Endothelial cell of umbilical vein (primary cell): ENCODE data around the gene CEP78. TPM values are rescaled to one million over a fixed set of nuclear protein-coding genes. Genes with fewer than 3 reads are reported as not detected.

Experiments
- BruUV-seq: library from RNA; stranded (reverse); fragments of 400-500 nt; replicated peaks from 2 replicates; lab custom pipeline; 2021; lab: Mats Ljungman, UMichigan
- CTCF ChIA-PET: fragments of 300-600, 350-600 bp; sonication (Branson Sonifier 250); formaldehyde crosslinking; loops from one replicate; lab custom pipeline; 2021; ENCODE audit warnings: antibody characterized with exemption, inconsistent platforms; lab: Charles Lee
- POLR2A ChIA-PET: fragments of 300-600, 350-600 bp; sonication (Branson Sonifier 250); formaldehyde crosslinking; loops from one replicate; lab custom pipeline; 2021; ENCODE audit warnings: antibody characterized with exemption, inconsistent platforms; lab: Charles Lee
- DNase-seq: peaks from one replicate; pipeline ENCODE4 v3.0.0-alpha.2; 2011; ENCODE audit warnings: low read depth, low spot score
- FAIRE-seq: peaks from 2 replicates; lab custom pipeline; 2011; peaks lifted over from hg19 to GRCh38; lab: Jason Lieb, UNC
- H2AFZ ChIP-seq: 2 replicates; pipeline ENCODE4 v1.6.0; 2012; ENCODE audit warnings: low read depth, low read length, control low read depth, inconsistent platforms
- H3K27ac ChIP-seq: 2 replicates; pipeline ENCODE4 v1.5.1; 2011; ENCODE audit warnings: low read depth, mild to moderate bottlenecking, control low read depth, low read length, moderate library complexity; ENCODE audit not compliant: insufficient read depth
- H3K27me3 ChIP-seq, 2 experiments: 2 replicates each; pipeline versions ENCODE4 v1.6.0 to v1.6.1; 2011; ENCODE audit warnings: low read length in 2 of 2, mixed read lengths in 1 of 2; ENCODE audit not compliant: control insufficient read depth in 2 of 2, insufficient read depth in 2 of 2
- H3K36me3 ChIP-seq, 2 experiments: 2 replicates in 1 of 2; 3 replicates in 1 of 2; pipeline ENCODE4 v1.5.1; 2011; ENCODE audit warnings: low read length in 2 of 2, mild to moderate bottlenecking in 1 of 2, moderate library complexity in 1 of 2; ENCODE audit not compliant: control insufficient read depth in 2 of 2, insufficient read depth in 2 of 2; ENCODE audit errors: extremely low read depth in 1 of 2
- H3K4me1 ChIP-seq: 3 replicates; pipeline ENCODE4 v1.5.1; 2011; ENCODE audit warnings: mild to moderate bottlenecking, low read length; ENCODE audit not compliant: control insufficient read depth, insufficient read depth; ENCODE audit errors: extremely low read depth
- H3K4me2 ChIP-seq: 2 replicates; pipeline ENCODE4 v1.6.1; 2011; ENCODE audit warnings: low read length, control low read depth, mixed read lengths; ENCODE audit not compliant: insufficient read depth
- H3K4me3 ChIP-seq, 3 experiments: fragments of 200-600 bp in 1 of 3; sonication (generic), shearing (Covaris generic) in 1 of 3; replicated peaks in 1 of 3; 2 replicates each; pipeline ENCODE4 v1.5.1; 2011 to 2016; ENCODE audit warnings: control low read depth in 3 of 3, low read length in 3 of 3, mild to moderate bottlenecking in 2 of 3, inconsistent platforms in 1 of 3, low read depth in 1 of 3, moderate library complexity in 1 of 3; ENCODE audit not compliant: insufficient read depth in 1 of 3
- H3K79me2 ChIP-seq: 2 replicates; pipeline ENCODE4 v1.6.0; 2012; ENCODE audit warnings: low read length, inconsistent platforms; ENCODE audit not compliant: control insufficient read depth, insufficient read depth
- H3K9ac ChIP-seq: replicated peaks from 2 replicates; pipeline ENCODE3; 2011; ENCODE audit warnings: low read length, control low read depth; ENCODE audit not compliant: insufficient read depth; ENCODE audit errors: extremely low read depth
- H3K9me1 ChIP-seq: replicated peaks from 3 replicates; pipeline ENCODE4 v1.6.0; 2011; ENCODE audit warnings: mild to moderate bottlenecking, low read length; ENCODE audit not compliant: control insufficient read depth, insufficient read depth; ENCODE audit errors: extremely low read depth
- H3K9me3 ChIP-seq: replicated peaks from 2 replicates; pipeline ENCODE4 v1.5.1; 2012; ENCODE audit warnings: low read length, inconsistent platforms; ENCODE audit not compliant: control insufficient read depth, insufficient read depth
- H4K20me1 ChIP-seq: replicated peaks from 2 replicates; pipeline ENCODE3; 2011; ENCODE audit warnings: mild to moderate bottlenecking, low read length; ENCODE audit not compliant: control insufficient read depth, insufficient read depth; ENCODE audit errors: extremely low read depth
- EZH2 ChIP-seq: IDR thresholded peaks from 2 replicates; pipeline ENCODE4 v1.6.1; 2012; ENCODE audit warnings: borderline replicate concordance, low read depth, mild to moderate bottlenecking, moderate library complexity, low read length, inconsistent platforms; ENCODE audit not compliant: severe bottlenecking
- FOS ChIP-seq: IDR thresholded peaks from 2 replicates; pipeline ENCODE4 v1.6.1; 2011; ENCODE audit warnings: mild to moderate bottlenecking, low read length, moderate library complexity, borderline replicate concordance; ENCODE audit not compliant: insufficient read depth
- GATA2 ChIP-seq: IDR thresholded peaks from 2 replicates; pipeline ENCODE4 v1.7.0; 2011; ENCODE audit warnings: low read depth, mild to moderate bottlenecking, moderate library complexity, mixed read lengths, low read length; ENCODE audit not compliant: insufficient read length, insufficient read depth
- JUN ChIP-seq: IDR thresholded peaks from 2 replicates; pipeline ENCODE4 v1.6.1; 2011; ENCODE audit warnings: borderline replicate concordance, low read depth; ENCODE audit not compliant: insufficient read length, insufficient read depth
- MAX ChIP-seq: IDR thresholded peaks from 2 replicates; pipeline ENCODE4 v1.6.1; 2011; ENCODE audit not compliant: insufficient read depth, insufficient read length
- MYC ChIP-seq: IDR thresholded peaks from one replicate; pipeline ENCODE4 v1.6.1; 2011; ENCODE audit warnings: mild to moderate bottlenecking, low read depth, low read length
- POLR2A ChIP-seq: IDR thresholded peaks from 2 replicates; pipeline ENCODE4 v1.6.1; 2012; ENCODE audit warnings: low read depth, mild to moderate bottlenecking, control low read depth, low read length
- POLR2AphosphoS5 ChIP-seq: IDR thresholded peaks from 2 replicates; pipeline ENCODE4 v1.6.1; 2012; ENCODE audit warnings: low read depth, mild to moderate bottlenecking, control low read depth, low read length, moderate library complexity; ENCODE audit not compliant: insufficient read depth
- dilution Hi-C: fragments of 300-500 bp; cut with MboI; formaldehyde crosslinking; loops from one replicate; pipeline ENCODE4 v1.15.0; 2019; ENCODE audit warnings: low sequenced_read_pairs; ENCODE audit not compliant: extremely low pct_ligation_motif_present
- intact Hi-C: fragments of 100-400 bp; cut with micrococcal nuclease; formaldehyde crosslinking; loops from one replicate; pipeline ENCODE4 v1.10.0; 2022
- polyA plus RNA-seq, 4 experiments: library from polyadenylated mRNA; depleted of rRNA in 3 of 4; stranded (reverse) in 3 of 4; unstranded in 1 of 4; fragments of >200 nt; gene quantifications; 2 replicates each; pipeline versions ENCODE4 v1.2.1 to v1.2.3, GENCODE V29; 2011 to 2012; ENCODE audit warnings: missing spikeins in 1 of 4
- total RNA-seq: library from RNA; stranded (reverse); gene quantifications from 2 replicates; pipeline ENCODE4 v1.2.3, GENCODE V29; 2021
- TF ChIP-seq, protein P1 (sequence below), 2 donors: IDR thresholded peaks; 1 replicate in 1 of 2; 2 replicates in 1 of 2; pipeline ENCODE4 v1.5.1; 2011; ENCODE audit warnings: low read length in 2 of 2, mild to moderate bottlenecking in 2 of 2, moderate library complexity in 2 of 2, control low read depth in 1 of 2, inconsistent platforms in 1 of 2, low read depth in 1 of 2; ENCODE audit not compliant: insufficient read depth in 1 of 2; ENCODE audit errors: extremely low read depth in 1 of 2

CEP78 gene
- total and polyA plus RNA-seq, 2 donors (not counting 3 experiments of a cell fraction or from before 2014, with no cell fraction given) = 6.5 to 35.9 TPM

- H3K4me2 ChIP-seq = no peak overlapping the region
- H3K4me1 ChIP-seq = no peaks in the 10 kb centered on the region
- DNase-seq = no peak
- intact Hi-C loops (no loop called here), dilution Hi-C loops (no loop called here)
- no peak for FAIRE-seq
- no peak overlapping the region for H3K4me3 ChIP-seq
- TF ChIP-seq MYC (no peak), MAX (no peak), FOS (no peak), POLR2A (no peak), POLR2AphosphoS5 (no peak), EZH2 (no peak), JUN (no peak), GATA2 (no peak)
- TF ChIP-seq, protein P1, sequence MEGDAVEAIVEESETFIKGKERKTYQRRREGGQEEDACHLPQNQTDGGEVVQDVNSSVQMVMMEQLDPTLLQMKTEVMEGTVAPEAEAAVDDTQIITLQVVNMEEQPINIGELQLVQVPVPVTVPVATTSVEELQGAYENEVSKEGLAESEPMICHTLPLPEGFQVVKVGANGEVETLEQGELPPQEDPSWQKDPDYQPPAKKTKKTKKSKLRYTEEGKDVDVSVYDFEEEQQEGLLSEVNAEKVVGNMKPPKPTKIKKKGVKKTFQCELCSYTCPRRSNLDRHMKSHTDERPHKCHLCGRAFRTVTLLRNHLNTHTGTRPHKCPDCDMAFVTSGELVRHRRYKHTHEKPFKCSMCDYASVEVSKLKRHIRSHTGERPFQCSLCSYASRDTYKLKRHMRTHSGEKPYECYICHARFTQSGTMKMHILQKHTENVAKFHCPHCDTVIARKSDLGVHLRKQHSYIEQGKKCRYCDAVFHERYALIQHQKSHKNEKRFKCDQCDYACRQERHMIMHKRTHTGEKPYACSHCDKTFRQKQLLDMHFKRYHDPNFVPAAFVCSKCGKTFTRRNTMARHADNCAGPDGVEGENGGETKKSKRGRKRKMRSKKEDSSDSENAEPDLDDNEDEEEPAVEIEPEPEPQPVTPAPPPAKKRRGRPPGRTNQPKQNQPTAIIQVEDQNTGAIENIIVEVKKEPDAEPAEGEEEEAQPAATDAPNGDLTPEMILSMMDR (IDR thresholded peaks at IDR 0.05; ENCODE audit: extremely low read depth in 1 of 2, insufficient read depth in 1 of 2, low read depth in 1 of 2, low read length in 2 of 2) = no peak
- H3K27ac ChIP-seq = no peak overlapping the region
- no peaks in the 10 kb centered on the region for H3K36me3 ChIP-seq
- H3K79me2 ChIP-seq = no peaks in the 10 kb centered on the region
- H3K9ac ChIP-seq = no peak overlapping the region
- no TSS peak for BruUV-seq
- H3K27me3 ChIP-seq = no peaks in the 10 kb centered on the region
- H3K9me3 ChIP-seq = no peaks in the 10 kb centered on the region
- H2AFZ ChIP-seq = no peak overlapping the region
- ChIA-PET POLR2A (no interaction called here), CTCF (no interaction called here)
- H4K20me1 ChIP-seq = no peaks in the 10 kb centered on the region
- H3K9me1 ChIP-seq = no peaks in the 10 kb centered on the region
These were observed 47.3 kb upstream of the CEP78 start for GRCh38 chr9:78188594-78188993.
